HG02798 (cell line): ENCODE results near the gene PGAP1.
"Not testable (repeated sequence)": the region's sequence is repeated elsewhere in the genome, so short reads cannot be mapped to it uniquely, and the experiment has no call there.

Source experiments
- ATAC-seq: cut with Tn5 transposase; IDR thresholded peaks from one replicate; pipeline ENCODE4 v1.9.1; 2021; ENCODE audit warnings: mild to moderate bottlenecking; ENCODE audit not compliant: unreplicated experiment, poor library complexity

Gene PGAP1

DNA sequence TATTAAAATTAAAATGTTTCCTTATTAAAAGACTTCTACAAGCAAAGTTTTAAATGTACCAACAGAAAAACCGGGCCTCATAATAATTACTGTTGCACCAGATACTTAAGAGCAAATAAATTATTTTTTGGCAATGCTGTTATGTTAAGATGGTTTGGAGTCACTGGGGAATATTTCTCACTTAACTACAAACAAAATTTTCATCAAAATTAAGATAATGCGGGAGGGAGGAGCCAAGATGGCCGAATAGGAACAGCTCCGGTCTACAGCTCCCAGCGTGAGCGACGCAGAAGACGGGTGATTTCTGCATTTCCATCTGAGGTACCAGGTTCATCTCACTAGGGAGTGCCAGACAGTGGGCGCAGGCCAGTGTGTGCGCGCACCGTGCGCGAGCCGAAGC is 21.1 kb downstream of the PGAP1 start:
- not testable (repeated sequence) for ATAC-seq

- no peak for ATAC-seq
Measured at GRCh38 chr2:196902828-196903227, 23.7 kb downstream of the PGAP1 start.

- ATAC-seq = no peak
Measured at GRCh38 chr2:196900843-196901242, 25.7 kb downstream of the PGAP1 start.

GRCh38 chr2:196899976-196900375 is 26.5 kb downstream of the PGAP1 start:
- ATAC-seq = no peak

GRCh38 chr2:196891136-196891535 is 35.4 kb downstream of the PGAP1 start:
- ATAC-seq = no peak

DNA sequence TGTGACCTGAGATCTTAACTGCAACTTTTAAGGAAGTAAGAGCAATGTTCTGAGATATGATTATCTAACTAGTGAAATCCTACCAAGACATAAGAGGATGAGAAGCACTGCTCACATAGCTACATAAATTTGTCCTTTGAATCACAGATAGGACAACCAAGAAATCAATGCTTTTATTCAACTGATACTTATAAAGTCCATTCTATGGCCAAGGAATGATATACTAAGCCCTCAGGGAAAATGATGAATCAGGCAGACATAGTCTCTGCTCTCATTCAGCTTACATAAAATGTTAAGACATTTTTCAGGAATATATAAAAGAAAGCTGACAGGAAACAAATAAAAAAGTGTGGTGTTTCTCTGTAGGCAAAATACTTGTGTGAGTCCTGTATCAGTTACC is 39.1 kb downstream of the PGAP1 start:
- ATAC-seq = no peak

DNA sequence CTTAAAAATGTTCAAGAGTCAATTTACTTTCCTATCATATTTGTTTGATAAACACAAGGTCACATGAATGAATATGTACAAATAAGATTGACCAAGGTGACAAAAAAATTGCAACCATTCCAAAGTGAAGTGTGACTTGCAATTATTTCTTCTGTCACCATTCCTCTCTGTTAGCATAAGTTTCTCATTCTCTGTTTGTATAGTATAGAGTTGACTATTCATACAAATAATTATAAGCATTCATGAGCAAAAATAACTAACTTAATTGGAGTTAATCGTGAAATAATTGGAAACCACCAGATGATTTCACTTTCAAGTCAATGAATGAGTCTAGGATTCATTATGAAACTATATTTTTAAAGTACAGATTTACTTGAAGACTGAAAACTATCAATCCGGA is 42.1 kb downstream of the PGAP1 start:
- no peak for ATAC-seq

DNA sequence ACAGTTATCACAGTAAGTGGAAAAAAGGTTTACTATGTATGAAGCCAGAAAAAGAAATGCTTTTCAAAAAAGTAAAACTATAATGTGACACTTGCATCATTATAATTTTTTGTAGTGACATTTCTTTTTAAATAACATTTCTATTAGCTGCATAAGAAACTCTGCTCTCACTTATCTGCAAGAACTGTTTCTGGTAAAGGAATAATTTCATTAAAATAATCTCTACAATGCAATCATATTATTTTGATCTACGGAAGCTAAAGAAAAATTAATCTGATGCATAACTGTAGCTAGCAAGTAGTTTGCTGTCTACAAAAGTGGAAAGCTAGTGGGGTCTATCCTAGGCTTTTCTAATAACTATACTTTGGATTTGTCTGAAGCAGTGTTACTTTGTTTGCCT is 50.1 kb downstream of the PGAP1 start:
- ATAC-seq = no peak

DNA sequence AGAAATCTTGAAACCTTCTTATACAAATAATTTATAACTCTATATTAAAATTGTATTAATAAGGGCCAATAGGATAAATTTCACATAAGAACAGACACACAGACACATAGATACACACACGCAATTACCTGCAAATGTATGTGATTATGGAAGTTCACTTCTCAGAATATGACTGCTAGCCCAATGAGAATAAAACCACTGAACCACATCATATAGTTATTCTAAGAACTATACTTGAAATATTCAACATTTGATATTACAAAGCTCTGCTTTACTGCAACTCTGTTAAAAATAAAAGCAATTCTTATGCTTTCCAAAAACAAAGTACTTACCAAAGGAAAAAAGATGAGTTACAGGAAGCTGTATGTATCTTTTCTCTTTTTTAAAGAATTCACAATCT is 51.1 kb downstream of the PGAP1 start:
- ATAC-seq = no peak

- ATAC-seq = no peak
Measured at GRCh38 chr2:196873511-196873910, 53.0 kb downstream of the PGAP1 start.

DNA sequence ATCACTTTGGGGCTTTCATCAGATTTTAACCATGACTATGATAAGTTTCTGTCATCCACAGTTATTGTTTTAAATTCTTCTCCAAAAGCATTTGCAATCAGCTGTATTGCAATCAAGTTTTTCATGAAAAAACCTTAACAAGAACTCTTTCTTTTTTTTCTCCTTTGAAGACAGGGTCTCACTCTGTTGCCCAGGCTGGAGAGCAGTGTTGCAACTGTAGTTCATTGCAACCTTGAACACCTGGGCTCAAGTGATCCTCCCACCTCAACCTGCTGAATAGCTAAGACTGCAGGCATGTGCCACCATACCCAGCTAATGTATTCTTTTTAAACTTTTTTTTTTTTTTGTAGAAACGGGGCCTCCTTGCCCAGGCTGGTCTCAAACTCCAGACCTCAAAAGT is 71.9 kb downstream of the PGAP1 start:
- ATAC-seq = no peak

DNA sequence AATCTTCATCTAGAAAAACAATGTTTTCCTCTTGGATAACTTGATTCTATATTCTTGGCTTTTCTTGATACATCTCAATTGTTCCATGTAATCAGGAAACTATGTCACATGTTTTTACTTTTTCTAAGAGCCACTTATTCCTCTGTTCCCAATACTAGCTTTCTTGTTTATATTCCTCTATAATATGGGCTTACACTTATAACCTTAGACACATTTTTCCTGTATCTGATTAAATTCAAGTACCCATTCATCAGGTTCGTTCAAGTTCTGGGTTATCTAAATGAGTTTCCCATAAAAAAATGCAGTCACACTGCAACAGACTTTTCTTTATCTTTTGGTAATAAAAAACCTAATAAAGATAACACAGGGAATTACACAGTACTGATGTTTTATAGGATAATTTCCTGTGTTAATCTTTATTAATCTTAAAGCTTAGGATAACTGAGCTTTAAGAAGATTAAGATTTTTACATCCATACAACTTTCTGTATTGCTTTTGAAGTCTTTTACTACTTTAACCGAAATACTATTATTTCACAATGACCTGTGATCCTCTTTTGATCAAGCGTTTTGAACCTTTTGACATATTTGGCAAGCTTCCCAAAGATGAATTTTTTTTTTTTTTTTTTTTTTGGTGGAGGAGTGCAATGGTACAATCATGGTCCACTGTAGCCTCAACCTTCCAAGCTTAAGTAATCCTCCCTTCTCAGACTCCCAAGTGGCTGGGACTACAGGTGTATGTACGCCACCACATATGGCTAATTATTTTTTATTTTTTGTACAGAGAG is 73.0 kb downstream of the PGAP1 start:
- no peak for ATAC-seq

DNA sequence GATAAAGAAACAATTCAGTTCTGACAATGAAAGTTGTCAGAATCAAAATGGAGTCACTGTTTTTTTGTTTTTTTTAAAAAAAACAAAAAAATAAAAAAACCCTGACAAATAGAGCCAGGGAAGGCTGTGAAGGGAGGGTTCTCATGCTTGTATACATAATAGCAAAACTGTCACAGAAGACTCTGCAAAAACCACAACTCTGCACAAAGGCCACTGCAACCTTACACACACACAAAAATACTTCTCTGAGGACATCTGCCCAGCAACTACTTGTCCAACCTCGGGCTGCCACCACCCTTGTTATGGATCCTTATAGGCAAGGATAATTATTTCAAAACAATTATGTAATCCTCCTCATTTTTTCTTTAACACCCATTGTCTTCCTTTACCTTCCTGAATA is 75.4 kb downstream of the PGAP1 start:
- no peak for ATAC-seq

GRCh38 chr2:196849895-196850294 is 76.6 kb downstream of the PGAP1 start:
- no peak for ATAC-seq

GRCh38 chr2:196846295-196846694 is 80.2 kb downstream of the PGAP1 start:
- no peak for ATAC-seq

DNA sequence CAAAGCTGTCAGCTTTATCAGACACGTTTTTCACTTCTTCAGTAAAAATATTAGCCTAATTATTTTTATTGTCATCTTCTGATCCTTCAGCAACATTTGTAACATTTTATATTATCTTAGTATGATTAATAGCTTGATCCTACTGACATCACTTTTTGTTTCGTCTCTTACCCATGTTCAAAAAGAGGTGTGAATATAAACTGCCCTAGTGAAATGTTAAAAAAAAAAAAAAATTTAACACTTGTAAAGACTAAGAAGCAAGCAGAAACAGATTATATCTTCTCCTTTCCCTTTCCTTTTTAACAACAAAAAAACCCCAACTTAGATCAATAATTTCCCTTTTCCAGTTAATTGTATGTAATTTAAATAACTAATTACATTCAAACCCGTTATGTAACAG is 81.1 kb downstream of the PGAP1 start:
- no peak for ATAC-seq

GRCh38 chr2:196840171-196840570 is 86.3 kb downstream of the PGAP1 start:
- no peak for ATAC-seq

GRCh38 chr2:196839574-196839973 is 86.9 kb downstream of the PGAP1 start:
- ATAC-seq = no peak

GRCh38 chr2:196836440-196836839 is 90.1 kb downstream of the PGAP1 start:
- no peak for ATAC-seq

DNA sequence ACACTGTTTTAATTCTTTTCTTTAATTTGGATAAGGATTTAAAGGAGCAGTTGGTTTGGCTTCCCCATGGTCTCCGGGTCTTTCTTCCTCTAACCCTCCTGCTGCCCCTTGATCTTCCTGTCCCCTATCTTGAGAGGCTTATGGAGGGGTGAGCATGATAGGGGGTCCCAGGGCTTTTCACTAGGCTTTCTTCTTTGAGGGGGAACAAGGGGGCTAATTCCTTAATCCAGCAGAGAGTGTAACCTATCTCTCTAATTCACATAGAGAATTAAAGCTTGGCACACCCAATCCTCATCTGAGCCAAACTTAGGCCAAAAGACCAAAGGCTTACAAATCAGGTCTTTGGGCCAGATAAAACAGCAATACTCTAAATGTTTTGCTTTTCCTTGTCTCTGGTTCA is 95.8 kb downstream of the PGAP1 start:
- ATAC-seq = no peak

GRCh38 chr2:196827356-196827755 is 99.2 kb downstream of the PGAP1 start:
- ATAC-seq = no peak

DNA sequence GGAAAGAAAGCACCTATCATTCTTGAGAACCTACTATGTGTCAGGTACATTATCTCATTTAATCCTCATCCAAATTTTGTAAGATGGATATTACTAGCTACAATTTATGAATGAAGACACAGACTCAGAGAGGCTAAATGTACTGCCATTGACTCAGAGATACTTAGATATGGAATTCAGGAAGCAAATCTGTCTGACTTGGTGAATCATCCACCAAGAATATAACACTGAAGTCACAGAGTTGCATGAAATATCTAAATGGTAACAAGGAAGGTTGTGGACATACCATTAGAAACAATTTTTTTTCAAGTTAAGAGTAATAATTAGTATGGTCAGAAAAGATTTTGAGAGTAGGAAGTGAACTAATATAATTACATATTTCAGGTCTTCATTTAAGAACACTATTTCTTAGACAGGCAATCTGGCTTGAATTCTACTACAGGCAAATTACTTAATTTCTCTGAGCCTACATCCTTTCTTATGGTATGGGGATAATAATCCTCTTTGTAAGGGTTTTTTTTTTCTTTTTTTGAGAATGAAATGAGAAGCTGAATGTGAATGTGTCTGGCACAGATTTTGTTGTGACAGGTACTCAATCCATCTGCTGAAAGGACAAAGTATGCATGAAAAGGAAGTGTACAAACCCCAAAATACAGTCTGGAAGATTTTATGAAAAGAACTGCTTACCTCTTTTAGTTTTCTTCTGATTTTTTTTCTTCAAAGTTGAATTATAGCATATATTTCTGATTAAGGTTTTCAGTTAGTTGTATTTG is 102.6 kb downstream of the PGAP1 start:
- ATAC-seq = no peak
